ENCODE data around the gene CPZ. TPM values are rescaled to one million over a fixed set of nuclear protein-coding genes. Genes with fewer than 3 reads are reported as not detected.
A peak's percentile ranks its signal among the peaks of the same experiment; 100 is the strongest.

The CPZ gene
- total RNA-seq, 1 donor from 2014 or later: not detected

GRCh38 chr4:8602686-8603430, 10.3 kb downstream of the CPZ start:
- peaks cover 5% of the 10 kb centered on the region for H3K4me1 Mint-ChIP-seq
- H3K36me3 Mint-ChIP-seq: no peaks in the 10 kb centered on the region
- peak overlapping the region; percentile 50 for H3K27ac Mint-ChIP-seq
- TF ChIP-seq, protein P1, sequence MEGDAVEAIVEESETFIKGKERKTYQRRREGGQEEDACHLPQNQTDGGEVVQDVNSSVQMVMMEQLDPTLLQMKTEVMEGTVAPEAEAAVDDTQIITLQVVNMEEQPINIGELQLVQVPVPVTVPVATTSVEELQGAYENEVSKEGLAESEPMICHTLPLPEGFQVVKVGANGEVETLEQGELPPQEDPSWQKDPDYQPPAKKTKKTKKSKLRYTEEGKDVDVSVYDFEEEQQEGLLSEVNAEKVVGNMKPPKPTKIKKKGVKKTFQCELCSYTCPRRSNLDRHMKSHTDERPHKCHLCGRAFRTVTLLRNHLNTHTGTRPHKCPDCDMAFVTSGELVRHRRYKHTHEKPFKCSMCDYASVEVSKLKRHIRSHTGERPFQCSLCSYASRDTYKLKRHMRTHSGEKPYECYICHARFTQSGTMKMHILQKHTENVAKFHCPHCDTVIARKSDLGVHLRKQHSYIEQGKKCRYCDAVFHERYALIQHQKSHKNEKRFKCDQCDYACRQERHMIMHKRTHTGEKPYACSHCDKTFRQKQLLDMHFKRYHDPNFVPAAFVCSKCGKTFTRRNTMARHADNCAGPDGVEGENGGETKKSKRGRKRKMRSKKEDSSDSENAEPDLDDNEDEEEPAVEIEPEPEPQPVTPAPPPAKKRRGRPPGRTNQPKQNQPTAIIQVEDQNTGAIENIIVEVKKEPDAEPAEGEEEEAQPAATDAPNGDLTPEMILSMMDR (IDR thresholded peaks at IDR 0.05): no peak
- no peak for TF ChIP-seq EZH2 (IDR thresholded peaks at IDR 0.05)
- TF ChIP-seq EZH2phosphoT487 (IDR thresholded peaks at IDR 0.05): no peak
- DNase-seq (ENCODE audit: low spot score): no peak
- H3K36me3 ChIP-seq: no peaks in the 10 kb centered on the region
- H3K4me1 ChIP-seq: no peaks in the 10 kb centered on the region
- H3K9ac ChIP-seq: no peak overlapping the region
- no peaks in the 10 kb centered on the region for H3K9me3 ChIP-seq (ENCODE audit: low read depth)
- no peak overlapping the region for H3K4me3 Mint-ChIP-seq
- no peak overlapping the region for H3K4me2 ChIP-seq
- no peaks in the 10 kb centered on the region for H4K20me1 ChIP-seq (ENCODE audit: low read depth)
- no peak overlapping the region for H3K4me3 ChIP-seq
- no peak overlapping the region for H2AFZ ChIP-seq (replicated peaks)
- no peak overlapping the region for H3K27ac ChIP-seq
- no peaks in the 10 kb centered on the region for H3F3A ChIP-seq (ENCODE audit: low read depth)
- H3K27me3 ChIP-seq: no peaks in the 10 kb centered on the region
- no peaks in the 10 kb centered on the region for H3K79me2 ChIP-seq (ENCODE audit: low read depth)
- H3K9me3 Mint-ChIP-seq: no peaks in the 10 kb centered on the region
- peaks cover 8% of the 10 kb centered on the region for H3K27me3 Mint-ChIP-seq (ENCODE audit: insufficient read depth, low read depth)

GRCh38 chr4:8603931-8604330, 11.4 kb downstream of the CPZ start:
- Mint-ChIP-seq H3K9me3 (no peaks in the 10 kb centered on the region), H3K4me1 (peaks cover 5% of the 10 kb centered on the region), H3K27ac (no peak overlapping the region), H3K36me3 (no peaks in the 10 kb centered on the region), H3K4me3 (no peak overlapping the region), H3K27me3 (ENCODE audit: insufficient read depth, low read depth) (peaks cover 8% of the 10 kb centered on the region)
- Histone ChIP-seq H3K27ac (no peak overlapping the region), H3K9me3 (ENCODE audit: low read depth) (no peaks in the 10 kb centered on the region), H3K4me2 (no peak overlapping the region), H3F3A (ENCODE audit: low read depth) (no peaks in the 10 kb centered on the region), H3K27me3 (no peaks in the 10 kb centered on the region), H3K9ac (no peak overlapping the region), H3K36me3 (no peaks in the 10 kb centered on the region), H3K79me2 (ENCODE audit: low read depth) (no peaks in the 10 kb centered on the region), H4K20me1 (ENCODE audit: low read depth) (no peaks in the 10 kb centered on the region), H3K4me3 (no peak overlapping the region), H2AFZ (replicated peaks) (no peak overlapping the region), H3K4me1 (no peaks in the 10 kb centered on the region)
- TF ChIP-seq EZH2 (IDR thresholded peaks at IDR 0.05) (no peak), EZH2phosphoT487 (IDR thresholded peaks at IDR 0.05) (no peak)
- TF ChIP-seq, protein P1 (IDR thresholded peaks at IDR 0.05): no peak
- DNase-seq (ENCODE audit: low spot score): no peak

- H3K4me1 Mint-ChIP-seq: no peaks in the 10 kb centered on the region
- Histone ChIP-seq H4K20me1 (ENCODE audit: low read depth) (no peaks in the 10 kb centered on the region), H3K36me3 (no peaks in the 10 kb centered on the region), H3K79me2 (ENCODE audit: low read depth) (no peaks in the 10 kb centered on the region), H2AFZ (replicated peaks) (no peak overlapping the region), H3K4me3 (no peak overlapping the region), H3K4me2 (no peak overlapping the region), H3K9ac (no peak overlapping the region), H3F3A (ENCODE audit: low read depth) (no peaks in the 10 kb centered on the region), H3K27me3 (no peaks in the 10 kb centered on the region), H3K4me1 (no peaks in the 10 kb centered on the region), H3K27ac (no peak overlapping the region), H3K9me3 (ENCODE audit: low read depth) (no peaks in the 10 kb centered on the region)
- no peaks in the 10 kb centered on the region for H3K9me3 Mint-ChIP-seq
- H3K4me3 Mint-ChIP-seq: no peak overlapping the region
- TF ChIP-seq EZH2 (IDR thresholded peaks at IDR 0.05) (no peak), EZH2phosphoT487 (IDR thresholded peaks at IDR 0.05) (no peak)
- TF ChIP-seq, protein P1 (IDR thresholded peaks at IDR 0.05): no peak
- H3K27ac Mint-ChIP-seq: no peak overlapping the region
- DNase-seq (ENCODE audit: low spot score): no peak
- peaks cover 6% of the 10 kb centered on the region for H3K27me3 Mint-ChIP-seq (ENCODE audit: insufficient read depth, low read depth)
- H3K36me3 Mint-ChIP-seq: no peaks in the 10 kb centered on the region
These were observed 12.7 kb downstream of the CPZ start for GRCh38 chr4:8605289-8605688.
